Left renal pelvis (tissue), 4 donors: ENCODE results near the gene TMEM18. TPM values are rescaled to one million over a fixed set of nuclear protein-coding genes. Genes with fewer than 3 reads are reported as not detected.
"Not testable (repeated sequence)": the region's sequence is repeated elsewhere in the genome, so short reads cannot be mapped to it uniquely, and the experiment has no call there.

Experiments used
- DNase-seq, 4 donors: peaks; one replicate each; pipeline ENCODE4 v3.0.0-alpha.2; 2013; ENCODE audit warnings: low read depth in 4 of 4, low spot score in 3 of 4
- polyA plus RNA-seq, 4 donors: library from polyadenylated mRNA; unstranded; fragments of 120-200 nt; gene quantifications; one replicate each; pipeline ENCODE4 v1.2.1, GENCODE V29; 2013; ENCODE audit not compliant: insufficient read length in 4 of 4

Gene TMEM18
- 10 to 100 TPM; 50.1 to 60.8 (median 56.5) TPM for polyA plus RNA-seq

GRCh38 chr2:677056-677958 lies at the start of gene TMEM18:
Gene TMEM18 (minus strand): TSS chr2:677406. CDS start chr2:677345, 61 bp downstream.
- DNase-seq, result peak; percentile 97 to 98 (median 97)

- no peak for DNase-seq
Observed at GRCh38 chr2:726169-726568, 49.0 kb upstream of the TMEM18 start.

GRCh38 chr2:725468-725867 lies 48.3 kb upstream of the TMEM18 start:
- no peak for DNase-seq

GRCh38 chr2:723761-724160 lies 46.6 kb upstream of the TMEM18 start:
- no peak for DNase-seq

- DNase-seq, result no peak
Observed at GRCh38 chr2:720842-721241, 43.6 kb upstream of the TMEM18 start.

GRCh38 chr2:719734-720133 lies 42.5 kb upstream of the TMEM18 start:
- DNase-seq, result no peak

GRCh38 chr2:719191-719590 lies 42.0 kb upstream of the TMEM18 start:
- DNase-seq, result no peak

GRCh38 chr2:717661-718060 lies 40.5 kb upstream of the TMEM18 start:
- DNase-seq, result no peak

GRCh38 chr2:715854-716560 lies 38.8 kb upstream of the TMEM18 start:
- no peak for DNase-seq

GRCh38 chr2:715038-715437 lies 37.8 kb upstream of the TMEM18 start:
- DNase-seq, result no peak

- DNase-seq, result no peak
Observed at GRCh38 chr2:714005-714741, 37.0 kb upstream of the TMEM18 start.

- no peak for DNase-seq
Observed at GRCh38 chr2:710867-711665, 33.9 kb upstream of the TMEM18 start.

- DNase-seq, result no peak
Observed at GRCh38 chr2:709138-709765, 32.0 kb upstream of the TMEM18 start.

GRCh38 chr2:708667-709066 lies 31.5 kb upstream of the TMEM18 start:
- no peak for DNase-seq

- DNase-seq, result no peak
Observed at GRCh38 chr2:705971-706511, 28.8 kb upstream of the TMEM18 start.

- not testable (repeated sequence) for DNase-seq
Observed at GRCh38 chr2:702765-703164, 25.6 kb upstream of the TMEM18 start.

GRCh38 chr2:696999-697627 lies 19.9 kb upstream of the TMEM18 start:
- DNase-seq, result no peak

- no peak for DNase-seq
Observed at GRCh38 chr2:696463-696862, 19.3 kb upstream of the TMEM18 start.

- DNase-seq, result no peak
Observed at GRCh38 chr2:694906-695510, 17.8 kb upstream of the TMEM18 start.
